Progenitor cell of endocrine pancreas (in vitro differentiated cells): ENCODE data around the gene ST6GALNAC4. TPM values are rescaled to one million over a fixed set of nuclear protein-coding genes. Genes with fewer than 3 reads are reported as not detected.

Experiments
- DNase-seq: peaks from one replicate; pipeline ENCODE4 v3.0.0; 2021; ENCODE audit warnings: low spot score; ENCODE audit not compliant: unreplicated experiment
- H3K27ac Mint-ChIP-seq: 2 replicates; pipeline ENCODE4 v1.8.0; 2021; ENCODE audit warnings: mild to moderate bottlenecking, moderate library complexity, mixed read lengths
- H3K27me3 Mint-ChIP-seq: 2 replicates; pipeline ENCODE4 v1.8.0; 2021; ENCODE audit warnings: mixed read lengths
- H3K36me3 Mint-ChIP-seq: 2 replicates; pipeline ENCODE4 v1.8.0; 2022; ENCODE audit warnings: mixed read lengths; ENCODE audit not compliant: insufficient read depth
- H3K4me1 Mint-ChIP-seq: 2 replicates; pipeline ENCODE4 v1.8.0; 2021; ENCODE audit warnings: low read depth, mixed read lengths
- H3K4me3 Mint-ChIP-seq: 2 replicates; pipeline ENCODE4 v1.8.0; 2021; ENCODE audit warnings: low read depth, mild to moderate bottlenecking, moderate library complexity, mixed read lengths
- H3K9me3 Mint-ChIP-seq: 2 replicates; pipeline ENCODE4 v1.8.0; 2021; ENCODE audit warnings: low read depth, mixed read lengths
- CTCF ChIP-seq: fragments of 200-600 bp; sonication (generic); IDR thresholded peaks from one replicate; pipeline ENCODE4 v1.5.0; 2021; ENCODE audit warnings: antibody characterized with exemption, mild to moderate bottlenecking; ENCODE audit not compliant: unreplicated experiment
- total RNA-seq: library from RNA; stranded (reverse); gene quantifications from 2 replicates; pipeline ENCODE4 v1.2.1, GENCODE V29; 2021

Gene ST6GALNAC4
- total RNA-seq, 1 donor from 2014 or later, result 7.7 TPM

- Mint-ChIP-seq H3K4me1 (peaks cover 9% of the 10 kb centered on the region), H3K4me3 (peak overlapping the region; percentile 65), H3K27ac (peak overlapping the region; percentile 82), H3K9me3 (no peaks in the 10 kb centered on the region), H3K36me3 (peaks cover 2% of the 10 kb centered on the region), H3K27me3 (peaks cover 36% of the 10 kb centered on the region)
- TF ChIP-seq CTCF, result no peak
- no peak for DNase-seq
These were observed 14.4 kb upstream of the ST6GALNAC4 start for GRCh38 chr9:127931092-127931881.

DNA sequence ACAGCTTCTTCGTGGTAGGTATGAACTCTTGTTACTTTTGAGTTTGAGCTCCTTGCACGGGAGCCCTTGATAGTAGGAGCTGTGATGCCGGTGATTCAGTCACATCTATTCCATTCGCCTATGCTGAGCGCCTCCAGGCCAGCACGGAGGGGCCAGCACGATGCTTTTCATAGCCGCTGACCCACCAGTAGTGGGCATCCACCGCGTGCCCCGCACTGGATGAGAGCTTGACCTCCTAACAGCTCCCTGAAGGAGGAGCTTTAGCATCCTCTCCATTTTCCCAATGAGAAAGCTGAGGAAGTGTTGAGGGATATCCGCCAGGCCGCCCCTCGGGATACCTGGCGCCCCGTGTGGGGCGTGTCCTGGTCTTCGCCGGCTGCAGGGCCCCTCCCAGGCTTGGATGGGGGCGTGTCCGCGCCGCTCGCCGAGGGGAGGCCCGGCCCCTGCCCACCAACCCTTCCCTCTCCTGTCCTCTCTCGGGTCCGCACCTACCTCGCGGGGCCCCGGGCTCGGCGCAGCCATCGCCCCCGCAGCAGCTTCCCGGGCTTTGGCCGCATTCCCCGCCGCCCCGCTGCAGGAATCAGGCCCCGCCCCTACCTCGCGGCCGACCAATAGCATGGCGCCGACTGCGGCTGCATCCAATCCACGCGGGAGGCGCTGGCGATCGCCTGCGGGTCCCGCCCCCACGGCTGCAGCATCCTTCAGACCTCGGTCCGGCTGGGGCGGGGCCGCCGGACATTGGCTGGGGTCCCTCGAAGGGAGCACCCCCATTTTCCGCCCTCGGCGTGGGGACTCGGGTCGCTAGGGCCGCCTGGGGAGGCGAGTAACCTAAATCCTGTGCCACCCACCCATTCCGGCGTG is 13.6 kb upstream of the ST6GALNAC4 start, which contains the start of gene PIP5KL1:
Gene PIP5KL1, minus strand, starts transcription at position 547 of the 861 bp plus-strand sequence. Its CDS starts 25 bp downstream, at position 522.
- Mint-ChIP-seq H3K9me3 (no peaks in the 10 kb centered on the region), H3K36me3 (peaks cover 2% of the 10 kb centered on the region)

DNA sequence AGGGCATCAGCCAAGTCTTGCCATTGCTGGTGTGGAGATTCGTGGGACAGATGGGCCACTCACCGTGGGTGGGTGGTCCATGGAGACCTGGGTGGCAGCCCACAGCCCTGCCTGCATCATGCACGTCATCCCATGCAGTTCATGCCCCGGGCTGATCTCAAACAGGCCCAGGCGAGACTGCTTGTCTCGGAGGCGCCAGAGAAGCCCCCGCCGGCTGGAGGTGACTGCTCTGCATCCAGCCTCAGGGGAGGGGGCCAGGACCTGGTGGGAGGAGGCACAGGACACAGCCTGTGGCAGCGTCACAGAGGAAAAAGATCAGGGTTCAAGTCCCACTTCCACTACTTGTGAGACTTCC is 12.8 kb upstream of the ST6GALNAC4 start:
- peaks cover 5% of the 10 kb centered on the region for H3K4me1 Mint-ChIP-seq
- no peak for TF ChIP-seq CTCF
- no peak overlapping the region for H3K27ac Mint-ChIP-seq
- peaks cover 2% of the 10 kb centered on the region for H3K36me3 Mint-ChIP-seq
- peaks cover 51% of the 10 kb centered on the region for H3K27me3 Mint-ChIP-seq
- no peaks in the 10 kb centered on the region for H3K9me3 Mint-ChIP-seq
- peak overlapping the region; percentile 41 for H3K4me3 Mint-ChIP-seq
- DNase-seq, result no peak

More for the DNA sequence above, 13.6 kb upstream of the ST6GALNAC4 start, which contains the start of gene PIP5KL1:
- H3K4me3 Mint-ChIP-seq, result peak within 1 kb of the TSS; percentile 65
- peaks cover 5% of the 10 kb centered on the region for H3K4me1 Mint-ChIP-seq
- peaks cover 44% of the 10 kb centered on the region for H3K27me3 Mint-ChIP-seq
- H3K27ac Mint-ChIP-seq, result peak within 1 kb of the TSS; percentile 82
- peak; percentile 28 for TF ChIP-seq CTCF
- DNase-seq, result peak; percentile 75

DNA sequence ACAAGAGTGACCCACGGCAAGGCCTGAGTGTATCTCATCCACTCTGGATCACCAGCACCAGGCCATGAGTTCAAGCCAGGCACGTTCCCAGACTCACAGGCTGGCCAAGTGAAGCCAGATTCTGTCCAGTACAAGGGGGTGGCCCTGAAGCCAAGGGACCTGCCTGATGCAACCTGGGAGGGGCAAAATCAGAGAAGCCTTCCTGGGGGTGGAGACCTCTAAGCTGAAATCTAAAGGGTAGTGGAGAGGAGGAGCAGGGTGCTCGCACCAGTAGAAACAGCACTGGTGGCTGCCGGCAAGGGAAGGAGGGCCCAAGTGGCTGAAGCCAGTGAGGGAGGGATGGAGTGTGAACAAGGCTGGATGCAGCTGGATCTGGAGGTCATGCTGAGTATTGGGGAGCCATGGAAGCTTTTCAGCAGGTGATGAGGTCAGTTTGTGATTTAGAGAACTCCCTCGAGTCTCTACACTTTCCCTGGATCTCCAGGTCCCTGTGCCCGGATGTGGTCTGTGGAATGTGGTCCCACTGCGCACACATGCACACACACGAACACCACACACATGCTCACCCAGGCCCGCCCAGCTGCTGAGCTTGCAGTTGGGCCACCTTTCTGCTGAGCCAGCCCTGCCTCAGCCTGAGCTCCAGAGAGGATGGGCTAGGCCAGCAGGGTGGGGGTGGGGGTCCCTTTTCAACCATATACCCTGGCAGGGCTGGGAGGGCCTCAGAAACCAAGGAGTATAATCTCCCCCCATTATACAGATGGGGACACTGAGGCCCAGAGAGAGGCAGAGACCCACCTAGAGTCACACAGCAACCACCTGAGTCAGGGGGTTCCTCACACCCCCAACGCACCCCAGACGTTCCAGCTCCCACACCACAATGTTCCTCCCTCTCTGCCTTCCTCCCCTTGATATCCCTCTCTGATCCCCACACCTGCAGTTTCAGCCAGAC is 12.1 kb upstream of the ST6GALNAC4 start:
- H3K9me3 Mint-ChIP-seq, result no peaks in the 10 kb centered on the region
- peak overlapping the region; percentile 26 for H3K4me3 Mint-ChIP-seq
- H3K27me3 Mint-ChIP-seq, result peaks cover 52% of the 10 kb centered on the region
- H3K27ac Mint-ChIP-seq, result no peak overlapping the region
- TF ChIP-seq CTCF, result no peak
- DNase-seq, result no peak
- no peaks in the 10 kb centered on the region for H3K36me3 Mint-ChIP-seq
- H3K4me1 Mint-ChIP-seq, result peaks cover 5% of the 10 kb centered on the region
